ENCODE data around the gene VAV1.

VAV1 gene

GRCh38 chr19:6739390-6739882, 33.1 kb upstream of the VAV1 start, which contains the start of gene TRIP10:
Gene TRIP10 (plus strand): TSS chr19:6739680. CDS start chr19:6739762, 82 bp downstream.
- Histone ChIP-seq H3K27ac (peak within 1 kb of the TSS; percentile 89), H3K4me3 (ENCODE audit: low read depth, low read length) (peak within 1 kb of the TSS; percentile 75), H3K27me3 (ENCODE audit: insufficient read depth, low read depth, severe bottlenecking) (no peaks in the 10 kb centered on the region), H3K36me3 (peaks cover 20% of the 10 kb centered on the region), H3K9me3 (ENCODE audit: severe bottlenecking) (no peaks in the 10 kb centered on the region)
- no peak for TF ChIP-seq CTCF (IDR thresholded peaks at IDR 0.05; ENCODE audit: low read depth, low read length)
- DNase-seq, result peak; percentile 70

GRCh38 chr19:6739883-6740588, 32.5 kb upstream of the VAV1 start:
- H3K4me3 ChIP-seq (ENCODE audit: low read depth, low read length), result peak overlapping the region; percentile 67
- no peak for TF ChIP-seq CTCF (IDR thresholded peaks at IDR 0.05; ENCODE audit: low read depth, low read length)
- H3K36me3 ChIP-seq, result peaks cover 26% of the 10 kb centered on the region
- no peaks in the 10 kb centered on the region for H3K27me3 ChIP-seq (ENCODE audit: insufficient read depth, low read depth, severe bottlenecking)
- no peaks in the 10 kb centered on the region for H3K9me3 ChIP-seq (ENCODE audit: severe bottlenecking)
- peak overlapping the region; percentile 70 for H3K27ac ChIP-seq
- DNase-seq, result peak; percentile 37

DNA sequence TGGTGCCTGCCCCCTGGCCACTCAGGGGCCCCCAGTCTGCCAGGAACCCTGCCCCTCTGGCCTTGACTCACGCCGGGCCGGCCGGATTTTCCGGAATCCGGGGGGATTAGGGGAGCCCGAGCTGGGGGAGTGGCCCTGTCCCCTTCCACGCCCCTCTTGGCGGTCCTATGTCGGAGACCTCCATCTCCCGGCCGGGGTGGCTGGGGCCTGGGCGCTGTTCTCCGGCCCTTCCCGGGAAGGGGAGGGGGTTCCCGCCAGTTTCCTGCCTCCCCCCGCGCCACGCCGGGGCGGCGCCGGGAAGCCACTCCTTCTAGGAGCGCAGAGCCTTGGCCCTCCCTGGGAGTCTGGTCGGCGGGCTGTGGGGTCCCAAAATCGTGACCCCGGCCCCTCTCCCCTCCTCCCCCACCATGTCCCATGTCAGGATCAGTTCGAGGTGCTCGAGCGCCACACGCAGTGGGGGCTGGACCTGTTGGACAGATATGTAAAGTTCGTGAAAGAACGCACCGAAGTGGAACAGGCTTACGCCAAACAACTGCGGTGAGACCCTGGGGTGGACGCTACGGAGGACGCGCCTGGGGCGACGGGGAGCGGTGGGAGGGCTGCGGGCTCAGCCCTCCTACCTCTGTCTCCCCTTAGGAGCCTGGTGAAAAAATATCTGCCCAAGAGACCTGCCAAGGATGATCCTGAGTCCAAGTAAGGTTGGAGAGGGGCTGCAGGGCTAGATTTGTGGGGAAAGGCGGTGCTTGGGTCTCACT, 31.7 kb upstream of the VAV1 start:
- Histone ChIP-seq H3K9me3 (ENCODE audit: severe bottlenecking) (no peaks in the 10 kb centered on the region), H3K27me3 (ENCODE audit: insufficient read depth, low read depth, severe bottlenecking) (no peaks in the 10 kb centered on the region), H3K27ac (peak overlapping the region; percentile 70), H3K36me3 (peaks cover 31% of the 10 kb centered on the region), H3K4me3 (ENCODE audit: low read depth, low read length) (peak overlapping the region; percentile 67)
- TF ChIP-seq CTCF (IDR thresholded peaks at IDR 0.05; ENCODE audit: low read depth, low read length), result no peak
- DNase-seq, result peak; percentile 88

DNA sequence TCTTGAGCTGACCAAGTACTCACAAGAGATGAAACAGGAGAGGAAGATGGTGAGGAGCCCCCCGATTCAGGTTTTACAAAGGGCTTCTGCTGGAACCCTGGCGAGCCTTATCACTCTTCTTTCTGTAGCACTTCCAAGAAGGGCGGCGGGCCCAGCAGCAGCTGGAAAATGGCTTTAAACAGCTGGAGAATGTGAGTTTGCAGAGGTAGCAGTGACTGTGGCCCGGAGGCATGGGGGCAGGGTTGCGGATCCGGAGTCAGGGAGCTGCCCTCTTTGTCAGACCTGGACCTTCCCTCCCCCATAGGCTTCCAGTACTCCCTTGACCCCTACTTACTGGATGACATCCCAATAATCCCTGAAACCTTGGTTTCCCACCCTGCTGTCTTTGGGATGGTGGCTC, 29.4 kb upstream of the VAV1 start:
- Histone ChIP-seq H3K9me3 (ENCODE audit: severe bottlenecking) (no peaks in the 10 kb centered on the region), H3K27ac (no peak overlapping the region), H3K27me3 (ENCODE audit: insufficient read depth, low read depth, severe bottlenecking) (no peaks in the 10 kb centered on the region), H3K4me3 (ENCODE audit: low read depth, low read length) (no peak overlapping the region), H3K36me3 (peaks cover 50% of the 10 kb centered on the region)
- TF ChIP-seq CTCF (IDR thresholded peaks at IDR 0.05; ENCODE audit: low read depth, low read length), result no peak
- no peak for DNase-seq

- no peak overlapping the region for H3K27ac ChIP-seq
- no peak for TF ChIP-seq CTCF (IDR thresholded peaks at IDR 0.05; ENCODE audit: low read depth, low read length)
- H3K4me3 ChIP-seq (ENCODE audit: low read depth, low read length), result no peak overlapping the region
- no peaks in the 10 kb centered on the region for H3K9me3 ChIP-seq (ENCODE audit: severe bottlenecking)
- no peak for DNase-seq
- H3K36me3 ChIP-seq, result peaks cover 57% of the 10 kb centered on the region
- no peaks in the 10 kb centered on the region for H3K27me3 ChIP-seq (ENCODE audit: insufficient read depth, low read depth, severe bottlenecking)
Measured at GRCh38 chr19:6743714-6744380, 28.7 kb upstream of the VAV1 start.
